Bone marrow (tissue), 2 donors: Measurements from ENCODE around the gene IQSEC1.

ENCODE experiments used
- DNase-seq, 2 donors: peaks; one replicate each; lab custom pipeline; 2025; lab: John Stamatoyannopoulos, UW

IQSEC1 gene

GRCh38 chr3:12954180-12954579 is 119.0 kb downstream of the IQSEC1 start:
- DNase-seq, result no peak

- no peak for DNase-seq
Observed at GRCh38 chr3:12953201-12953995, 119.8 kb downstream of the IQSEC1 start.

DNA sequence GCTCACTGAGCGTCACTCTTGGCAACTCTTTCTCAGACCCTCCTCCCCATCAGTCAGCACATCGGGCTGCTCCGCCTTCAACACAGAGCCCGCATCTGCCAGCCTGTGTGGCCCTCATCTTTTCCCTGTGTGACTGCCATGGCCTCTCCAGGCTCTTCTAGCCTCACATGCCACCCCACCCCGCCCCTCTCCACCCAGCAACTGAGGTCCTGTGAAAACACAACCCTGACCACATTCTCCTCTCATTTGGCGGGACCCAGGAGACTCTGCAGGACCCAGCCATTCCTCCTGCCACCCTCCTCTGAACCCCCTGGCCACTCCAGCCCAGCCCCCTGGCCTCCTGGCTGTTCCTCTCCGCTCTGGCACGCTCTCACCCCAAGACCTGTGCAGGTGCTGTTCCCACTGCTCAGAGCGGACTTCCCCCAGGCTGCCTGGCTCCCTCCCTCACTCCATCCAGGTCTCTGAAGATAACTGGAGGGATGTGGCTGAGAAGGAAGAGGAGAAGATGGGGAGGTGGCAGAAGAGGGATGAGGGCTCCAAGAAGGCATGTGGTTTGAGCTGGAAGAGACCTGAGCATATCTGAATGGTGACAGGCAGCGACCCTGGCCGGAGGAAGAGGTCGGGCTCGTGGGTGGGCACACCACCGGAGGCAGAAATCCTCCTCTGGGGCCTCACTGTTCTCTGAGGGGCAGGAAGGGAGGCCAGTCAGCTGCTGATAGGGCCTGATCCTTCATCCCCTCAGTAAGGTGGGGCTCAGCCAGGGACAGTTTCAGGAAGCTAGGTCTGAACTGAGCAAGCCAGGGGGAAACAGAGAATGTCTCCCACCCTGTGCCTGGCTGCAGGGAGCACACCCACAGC is 120.7 kb downstream of the IQSEC1 start:
- no peak for DNase-seq

DNA sequence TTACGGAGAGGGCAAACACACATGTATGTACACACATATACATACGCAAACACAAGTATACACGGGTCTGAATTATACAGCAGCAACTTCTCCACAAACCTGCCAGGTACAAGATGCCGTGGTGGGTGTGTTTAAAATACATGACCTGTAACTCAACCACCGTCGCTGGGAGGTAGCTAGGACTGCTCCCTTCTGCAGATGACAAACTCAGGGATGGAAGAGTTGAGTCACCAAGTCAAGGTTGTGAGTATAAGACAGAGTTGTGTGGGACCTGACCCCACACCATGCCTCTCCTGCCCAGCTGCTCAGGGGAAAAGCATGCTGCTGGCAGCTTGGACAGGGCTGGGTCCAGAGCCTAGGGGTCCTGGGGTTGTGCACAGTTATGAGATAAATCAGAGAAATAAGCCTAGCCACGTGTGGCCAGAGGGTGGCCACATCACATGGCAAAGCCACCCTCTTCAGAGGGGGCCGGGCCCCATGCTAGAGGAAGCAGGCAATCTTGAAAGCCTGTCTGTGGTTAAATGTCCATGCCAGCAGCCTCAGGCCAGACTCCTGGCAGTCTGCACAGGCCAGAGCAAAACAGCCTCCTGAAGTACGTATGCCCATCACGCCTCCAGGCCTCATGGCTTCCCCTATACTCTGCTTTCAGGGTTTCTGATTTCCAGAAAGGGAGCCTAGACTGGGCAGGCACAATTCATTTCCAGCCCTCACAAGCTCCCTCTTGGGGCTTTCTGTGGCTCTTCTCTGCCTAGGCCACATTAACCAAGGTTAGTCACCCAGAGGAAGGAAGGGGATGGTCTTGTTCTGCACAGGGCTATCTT is 124.1 kb downstream of the IQSEC1 start:
- DNase-seq, result no peak

DNA sequence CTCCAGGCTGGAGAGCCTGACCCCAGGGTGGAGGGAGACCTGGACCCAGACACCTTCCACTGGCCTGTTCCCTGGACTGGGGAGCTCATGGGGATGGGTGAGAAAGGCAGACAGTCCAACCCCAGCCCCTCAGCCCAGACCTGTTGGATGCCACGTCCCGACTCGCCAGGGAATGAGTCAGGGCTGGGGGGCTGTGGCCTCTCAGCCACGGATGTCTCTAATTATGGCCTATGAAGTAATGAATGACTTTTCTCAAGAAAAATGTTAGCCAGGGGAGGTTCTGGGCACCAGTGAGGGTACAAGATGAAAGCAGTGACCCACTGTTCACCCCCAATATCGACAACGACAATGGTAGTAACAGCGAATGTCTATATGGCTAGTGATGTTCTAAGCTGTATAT is 124.9 kb downstream of the IQSEC1 start:
- DNase-seq, result no peak

GRCh38 chr3:12947504-12948369 is 125.5 kb downstream of the IQSEC1 start:
- no peak for DNase-seq

GRCh38 chr3:12946649-12947316 is 126.4 kb downstream of the IQSEC1 start:
- no peak for DNase-seq

DNA sequence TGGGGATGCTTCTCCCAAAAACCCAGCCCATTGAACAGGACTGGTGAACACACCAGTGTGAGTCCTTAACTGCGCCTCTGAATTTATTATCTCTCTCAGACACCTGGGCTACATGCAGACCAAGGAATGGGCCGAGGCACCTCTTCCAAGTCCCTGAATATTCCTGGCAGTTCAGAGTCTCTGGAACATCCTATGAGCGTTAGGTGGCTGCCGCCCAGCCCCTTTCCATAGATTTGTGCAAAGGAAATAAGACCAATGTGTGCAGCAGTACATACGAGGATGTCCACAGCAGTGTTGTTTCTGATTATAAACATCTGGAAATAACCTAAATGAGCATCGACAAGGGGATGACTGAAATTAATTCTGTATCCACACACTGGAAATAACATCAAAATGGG is 127.0 kb downstream of the IQSEC1 start:
- no peak for DNase-seq

GRCh38 chr3:12944849-12945248 is 128.4 kb downstream of the IQSEC1 start:
- DNase-seq, result no peak

DNA sequence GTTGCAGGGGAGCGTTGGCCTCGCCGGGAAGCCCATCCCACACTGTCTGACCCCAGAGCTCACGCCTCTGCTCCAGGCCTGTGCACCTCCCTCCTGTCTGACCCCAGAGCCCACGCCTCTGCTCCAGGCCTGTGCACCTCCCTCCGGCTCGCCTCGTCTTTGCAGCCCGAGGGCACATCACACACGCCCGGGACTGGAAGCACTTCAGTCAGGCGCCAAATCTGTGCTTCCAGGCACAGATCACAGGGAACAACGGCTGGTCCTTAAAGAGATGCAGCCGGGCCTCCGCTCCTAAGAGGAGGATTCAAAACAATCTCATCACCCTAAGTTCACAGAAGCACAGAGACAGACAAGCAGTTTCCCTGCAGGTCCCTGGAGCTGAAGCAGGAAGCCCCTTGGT is 128.8 kb downstream of the IQSEC1 start:
- no peak for DNase-seq

- no peak for DNase-seq
Observed at GRCh38 chr3:12943124-12944021, 129.9 kb downstream of the IQSEC1 start.

GRCh38 chr3:12941495-12942023 is 131.7 kb downstream of the IQSEC1 start:
- DNase-seq, result no peak

- DNase-seq, result no peak
Observed at GRCh38 chr3:12940854-12941253, 132.4 kb downstream of the IQSEC1 start.

DNA sequence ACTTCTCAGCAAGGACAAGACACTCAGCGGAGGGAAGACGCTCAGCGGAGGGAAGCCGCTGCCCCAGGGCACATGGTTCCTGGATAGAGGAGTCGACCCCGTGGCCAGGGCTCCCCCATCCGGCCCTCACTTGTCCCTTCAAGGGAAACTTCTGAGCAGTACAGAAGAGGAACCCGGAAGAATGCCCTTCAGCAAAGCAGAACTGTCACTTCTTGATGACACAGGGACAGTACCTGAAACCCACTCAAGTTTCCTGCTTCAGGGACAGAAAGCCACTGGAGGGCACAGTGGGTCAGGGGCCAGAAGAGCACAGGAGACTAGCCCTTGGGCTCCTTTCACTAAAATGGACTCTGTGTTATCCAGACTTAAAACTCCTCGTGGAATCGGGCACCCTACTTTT is 134.1 kb downstream of the IQSEC1 start:
- DNase-seq, result no peak

DNA sequence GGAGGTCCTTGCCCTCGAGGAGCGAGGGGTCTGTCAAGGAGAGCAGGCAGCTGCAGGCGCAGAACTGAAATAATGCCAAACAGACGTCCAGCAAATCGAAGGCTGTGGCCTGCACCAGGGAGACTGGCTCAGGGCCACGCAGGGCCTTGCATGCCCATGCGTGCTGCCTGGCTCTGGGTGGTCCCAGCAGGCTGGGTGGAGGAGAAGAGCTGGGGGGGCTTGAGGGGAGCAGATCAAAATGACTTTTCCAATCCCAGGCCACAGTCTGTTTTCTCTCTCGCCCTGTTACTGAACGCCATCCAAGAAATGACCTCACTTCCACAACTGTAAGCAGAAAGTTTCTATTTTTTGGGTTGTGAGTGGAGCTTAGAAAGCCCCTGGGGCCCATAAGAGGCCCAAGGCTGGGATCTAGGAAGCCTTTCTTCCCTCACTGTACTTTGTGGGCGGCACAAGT is 134.9 kb downstream of the IQSEC1 start:
- DNase-seq, result no peak

DNA sequence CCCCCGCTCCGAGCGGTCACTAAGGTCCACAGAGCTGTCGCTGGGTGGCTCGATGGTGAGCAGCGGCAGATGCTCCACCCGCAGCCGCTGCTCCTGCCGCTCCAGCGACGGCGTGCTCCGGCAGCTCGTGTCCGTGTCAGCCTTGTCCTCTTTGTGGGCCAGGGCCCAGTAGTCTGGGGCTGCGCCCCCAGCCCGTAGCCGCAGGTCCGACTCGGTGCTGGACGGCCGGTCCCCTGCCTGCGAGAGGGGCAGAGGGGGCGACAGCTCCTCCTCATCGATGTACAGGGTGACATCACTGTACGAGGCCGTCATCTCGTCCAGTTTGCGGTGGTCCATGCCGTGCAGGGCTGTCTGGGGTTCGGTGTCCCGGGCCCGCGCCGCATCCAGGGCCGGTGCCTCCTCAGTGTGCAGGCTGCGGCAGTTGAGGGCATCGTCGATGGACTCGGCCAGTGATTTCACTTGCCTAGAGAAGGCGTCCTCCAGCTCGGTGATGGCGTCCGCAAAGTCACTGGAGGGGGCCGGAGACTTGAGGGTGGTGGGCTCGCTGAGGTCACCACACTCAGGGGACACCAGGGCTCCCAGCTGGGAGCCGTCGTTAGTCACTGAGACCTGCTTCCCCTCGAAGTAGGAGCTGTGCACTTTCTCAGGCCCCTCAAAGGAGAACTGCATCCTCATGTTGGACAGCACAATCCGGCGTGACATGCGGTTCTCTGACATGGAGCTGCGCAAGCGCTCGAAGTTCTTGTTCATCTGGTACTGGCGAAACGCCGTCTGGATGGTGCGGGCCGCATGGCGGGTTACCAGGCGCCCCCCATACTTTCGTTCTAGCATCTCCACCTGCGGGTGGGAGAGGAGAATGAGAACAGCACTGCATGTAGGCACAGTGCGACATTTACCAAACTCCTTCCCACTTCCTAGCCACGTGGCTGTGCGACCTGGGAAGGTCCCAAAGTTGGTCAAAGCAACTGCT is 137.1 kb downstream of the IQSEC1 start:
- no peak for DNase-seq

- DNase-seq, result no peak
Observed at GRCh38 chr3:12935023-12935860, 138.0 kb downstream of the IQSEC1 start.
